Measurements from ENCODE around the gene TSPAN2. TPM values are rescaled to one million over a fixed set of nuclear protein-coding genes. Genes with fewer than 3 reads are reported as not detected.

Gene TSPAN2
- total and polyA plus RNA-seq, 9 of the 15 experiments (the other 6 are each of a cell fraction or from before 2014, with no cell fraction given) = not detected

DNA sequence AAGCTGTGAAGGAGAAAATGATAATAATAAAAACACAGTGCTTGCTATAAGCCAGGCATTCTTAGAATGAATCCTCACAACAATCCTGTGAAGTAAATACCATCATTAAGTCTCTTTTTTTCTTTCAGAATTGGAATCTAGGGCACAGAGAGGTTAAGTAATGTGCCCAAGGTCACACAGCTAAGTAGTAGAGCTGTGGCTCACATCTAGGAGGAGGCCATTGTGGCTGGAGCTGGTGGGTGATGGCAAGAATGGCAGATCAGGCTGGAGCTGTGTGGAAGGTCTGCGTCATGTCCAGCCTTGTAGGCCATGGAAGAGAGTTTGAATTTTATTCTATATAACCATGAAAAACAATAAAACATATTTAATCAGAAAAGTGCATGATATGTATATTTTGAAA, 38.2 kb upstream of the TSPAN2 start:
- H4K20me1 ChIP-seq (replicated peaks; ENCODE audit: control insufficient read depth, insufficient read depth, low read length) = no peaks in the 10 kb centered on the region; the same call in 1 of the 2 replicates
- no peak overlapping the region for H3K9ac ChIP-seq (ENCODE audit: insufficient read depth in 1 of 2, low read depth in 2 of 2, low read length in 2 of 2)
- no peaks in the 10 kb centered on the region for H3K9me1 ChIP-seq (ENCODE audit: control insufficient read depth, insufficient read depth, low read length)
- H3K27ac ChIP-seq (ENCODE audit: extremely low read depth, low read depth, low read length) = no peak overlapping the region
- H3K79me2 ChIP-seq (ENCODE audit: control insufficient read depth, insufficient read depth, low read length) = no peaks in the 10 kb centered on the region
- no peaks in the 10 kb centered on the region for H3K27me3 ChIP-seq (ENCODE audit: control insufficient read depth in 2 of 2, insufficient read depth in 2 of 2, low read length in 2 of 2)
- no TSS peak for BruUV-seq (replicated peaks)
- in situ Hi-C loops (cut with MboI) (loop anchor here (25.0 kb wide), 1 partner anchor 635 kb away; the partner anchor contains the start of gene CASQ2), intact Hi-C loops (cut with micrococcal nuclease) (no loop called here)
- FAIRE-seq (no peak), DNase-seq (ENCODE audit: extremely low read depth in 1 of 4, low spot score in 3 of 4) (no peak), ATAC-seq (no peak)
- no peak overlapping the region for H2AFZ ChIP-seq (ENCODE audit: low read depth, low read length)
- 0% methylated on average over 1 of the region's 1 CpG for WGBS (ENCODE audit: insufficient coverage, low coverage, missing lambda C conversion rate)
- ChIA-PET CTCF (ENCODE audit: low intra/inter-chr PET ratio) (no interaction called here), POLR2A (interaction anchor here (1.9 kb wide), 1 partner anchor 10 kb away, joined by 5 read pairs; no protein-coding TSS in a partner anchor)
- no peaks in the 10 kb centered on the region; the same call in 1 of the 2 replicates for H3K9me3 ChIP-seq (replicated peaks; ENCODE audit: control insufficient read depth, insufficient read depth, low read depth, low read length)
- H3K4me1 ChIP-seq (replicated peaks in 1 of 2; ENCODE audit: control insufficient read depth in 2 of 2, insufficient read depth in 2 of 2, low read length in 2 of 2) = no peaks in the 10 kb centered on the region
- H3K4me2 ChIP-seq (ENCODE audit: insufficient read depth, low read length) = no peak overlapping the region
- no peak overlapping the region for H3K4me3 ChIP-seq
- H3K36me3 ChIP-seq (ENCODE audit: control insufficient read depth, insufficient read depth, low read length) = no peaks in the 10 kb centered on the region
- TF ChIP-seq MAZ (CRISPR knock-in tag; conservative IDR thresholded peaks at IDR 0.05 in 1 of 2, IDR thresholded peaks at IDR 0.05 in 1 of 2) (no peak), SIX5 (IDR thresholded peaks at IDR 0.05; ENCODE audit: borderline replicate concordance in 1 of 2, insufficient read depth in 1 of 2, low read depth in 1 of 2, low read length in 2 of 2) (no peak), ZBTB11 (CRISPR knock-in tag; IDR thresholded peaks at IDR 0.05) (no peak), IFI16 (CRISPR knock-in tag; IDR thresholded peaks at IDR 0.05) (no peak), RBM25 (IDR thresholded peaks at IDR 0.05; ENCODE audit: low read depth, low read length, severe bottlenecking) (peak; percentile 63), GABPB1 (CRISPR knock-in tag; IDR thresholded peaks at IDR 0.05) (no peak), MBD2 (IDR thresholded peaks at IDR 0.05; ENCODE audit: borderline replicate concordance, low read depth) (no peak), ZFP36 (IDR thresholded peaks at IDR 0.05; ENCODE audit: low read depth, low read length, partially characterized antibody) (peak; percentile 72), FOXJ2 (tag; IDR thresholded peaks at IDR 0.05) (no peak), FIP1L1 (IDR thresholded peaks at IDR 0.05; ENCODE audit: low read depth, low read length, poor library complexity, severe bottlenecking) (no peak), ZNF274 (IDR thresholded peaks at IDR 0.05; ENCODE audit: borderline replicate concordance, low read depth, low read length) (no peak)
- TF ChIP-seq, protein P1, sequence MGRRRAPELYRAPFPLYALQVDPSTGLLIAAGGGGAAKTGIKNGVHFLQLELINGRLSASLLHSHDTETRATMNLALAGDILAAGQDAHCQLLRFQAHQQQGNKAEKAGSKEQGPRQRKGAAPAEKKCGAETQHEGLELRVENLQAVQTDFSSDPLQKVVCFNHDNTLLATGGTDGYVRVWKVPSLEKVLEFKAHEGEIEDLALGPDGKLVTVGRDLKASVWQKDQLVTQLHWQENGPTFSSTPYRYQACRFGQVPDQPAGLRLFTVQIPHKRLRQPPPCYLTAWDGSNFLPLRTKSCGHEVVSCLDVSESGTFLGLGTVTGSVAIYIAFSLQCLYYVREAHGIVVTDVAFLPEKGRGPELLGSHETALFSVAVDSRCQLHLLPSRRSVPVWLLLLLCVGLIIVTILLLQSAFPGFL (CRISPR knock-in tag; IDR thresholded peaks at IDR 0.05) = no peak
- TF ChIP-seq, protein P2, sequence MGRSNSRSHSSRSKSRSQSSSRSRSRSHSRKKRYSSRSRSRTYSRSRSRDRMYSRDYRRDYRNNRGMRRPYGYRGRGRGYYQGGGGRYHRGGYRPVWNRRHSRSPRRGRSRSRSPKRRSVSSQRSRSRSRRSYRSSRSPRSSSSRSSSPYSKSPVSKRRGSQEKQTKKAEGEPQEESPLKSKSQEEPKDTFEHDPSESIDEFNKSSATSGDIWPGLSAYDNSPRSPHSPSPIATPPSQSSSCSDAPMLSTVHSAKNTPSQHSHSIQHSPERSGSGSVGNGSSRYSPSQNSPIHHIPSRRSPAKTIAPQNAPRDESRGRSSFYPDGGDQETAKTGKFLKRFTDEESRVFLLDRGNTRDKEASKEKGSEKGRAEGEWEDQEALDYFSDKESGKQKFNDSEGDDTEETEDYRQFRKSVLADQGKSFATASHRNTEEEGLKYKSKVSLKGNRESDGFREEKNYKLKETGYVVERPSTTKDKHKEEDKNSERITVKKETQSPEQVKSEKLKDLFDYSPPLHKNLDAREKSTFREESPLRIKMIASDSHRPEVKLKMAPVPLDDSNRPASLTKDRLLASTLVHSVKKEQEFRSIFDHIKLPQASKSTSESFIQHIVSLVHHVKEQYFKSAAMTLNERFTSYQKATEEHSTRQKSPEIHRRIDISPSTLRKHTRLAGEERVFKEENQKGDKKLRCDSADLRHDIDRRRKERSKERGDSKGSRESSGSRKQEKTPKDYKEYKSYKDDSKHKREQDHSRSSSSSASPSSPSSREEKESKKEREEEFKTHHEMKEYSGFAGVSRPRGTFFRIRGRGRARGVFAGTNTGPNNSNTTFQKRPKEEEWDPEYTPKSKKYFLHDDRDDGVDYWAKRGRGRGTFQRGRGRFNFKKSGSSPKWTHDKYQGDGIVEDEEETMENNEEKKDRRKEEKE (IDR thresholded peaks at IDR 0.05; ENCODE audit: borderline replicate concordance in 1 of 2, control insufficient read depth in 1 of 2, low read depth in 2 of 2, low read length in 1 of 2) = no peak

All from K562 (cell line).